HepG2 (cell line): ENCODE results near the gene DNM3. TPM values are rescaled to one million over a fixed set of nuclear protein-coding genes. Genes with fewer than 3 reads are reported as not detected.

Experiments
- ATAC-seq: fragments of 200-7000 bp; cut with Tn5 transposase; 3 replicates; pipeline ENCODE4 v1.9.1; 2020; ENCODE audit warnings: mild to moderate bottlenecking, moderate library complexity
- BruUV-seq: library from RNA; stranded (reverse); fragments of 400-500 nt; replicated peaks from 2 replicates; lab custom pipeline; 2021; lab: Mats Ljungman, UMichigan
- CTCF ChIA-PET: fragments of 300-600 bp; formaldehyde crosslinking; extraction: SDS; loops from one replicate; lab custom pipeline; 2021; ENCODE audit warnings: low total read pairs, inconsistent platforms, low intra/inter-chr PET ratio; lab: Yijun Ruan, JAX
- POLR2A ChIA-PET: fragments of 350-600 bp; sonication (Branson Sonifier 250); formaldehyde crosslinking; loops from one replicate; lab custom pipeline; 2020; ENCODE audit warnings: antibody characterized with exemption, inconsistent platforms; lab: Yijun Ruan, JAX
- DNase-seq: peaks from one replicate; pipeline ENCODE4 v3.0.0-alpha.2; 2015; ENCODE audit warnings: low spot score
- FAIRE-seq: peaks from 3 replicates; lab custom pipeline; 2011; peaks lifted over from hg19 to GRCh38; lab: Jason Lieb, UNC
- H2AFZ ChIP-seq: one replicate; pipeline ENCODE4 v1.6.1; 2011; ENCODE audit warnings: low read length, inconsistent platforms
- H3K27ac ChIP-seq: fragments of 300-600 bp; 3 replicates; pipeline ENCODE4 v1.8.0; 2011; ENCODE audit warnings: mixed run types, mild to moderate bottlenecking, mixed read lengths, low read length, inconsistent platforms; ENCODE audit not compliant: insufficient read depth; ENCODE audit errors: extremely low read length
- H3K27me3 ChIP-seq, 2 experiments: fragments of 200-600 bp in 1 of 2; 2 replicates in 1 of 2; 3 replicates in 1 of 2; pipeline versions ENCODE4 v1.6.0 to v1.8.0; 2011; ENCODE audit warnings: low read length in 2 of 2, mild to moderate bottlenecking in 2 of 2, moderate library complexity in 2 of 2, inconsistent platforms in 1 of 2; ENCODE audit not compliant: insufficient read depth in 2 of 2, control insufficient read depth in 1 of 2
- H3K36me3 ChIP-seq, 2 experiments: fragments of 200-600 bp in 1 of 2; replicated peaks in 1 of 2; 2 replicates in 1 of 2; 3 replicates in 1 of 2; pipeline versions ENCODE4 v1.5.1 to v1.8.0; 2011; ENCODE audit warnings: low read length in 2 of 2, inconsistent platforms in 1 of 2; ENCODE audit not compliant: insufficient read depth in 2 of 2, control insufficient read depth in 1 of 2
- H3K4me1 ChIP-seq: 2 replicates; pipeline ENCODE4 v1.5.1; 2012; ENCODE audit warnings: low read length, inconsistent platforms; ENCODE audit not compliant: insufficient read depth
- H3K4me2 ChIP-seq: 2 replicates; pipeline ENCODE4 v1.6.0; 2011; ENCODE audit warnings: low read depth, low read length, inconsistent platforms
- H3K4me3 ChIP-seq, 3 experiments: fragments of 200-600 bp in 1 of 3; sonication (generic), shearing (Covaris generic) in 1 of 3; replicated peaks in 1 of 3; 2 replicates each; pipeline ENCODE4 v1.5.1; 2011 to 2016; ENCODE audit warnings: low read length in 3 of 3, inconsistent platforms in 2 of 3, low read depth in 2 of 3, mild to moderate bottlenecking in 2 of 3, control low read depth in 1 of 3, mixed read lengths in 1 of 3; ENCODE audit not compliant: insufficient read depth in 1 of 3
- H3K79me2 ChIP-seq: one replicate; pipeline ENCODE4 v1.6.1; 2011; ENCODE audit warnings: low read length, inconsistent platforms; ENCODE audit not compliant: insufficient read depth
- H3K9ac ChIP-seq: 2 replicates; pipeline ENCODE4 v1.6.0; 2011; ENCODE audit warnings: mild to moderate bottlenecking, low read depth, low read length, inconsistent platforms; ENCODE audit not compliant: insufficient read depth
- H3K9me3 ChIP-seq: 2 replicates; pipeline ENCODE4 v1.5.1; 2012; ENCODE audit warnings: mild to moderate bottlenecking, low read length
- H4K20me1 ChIP-seq: 2 replicates; pipeline ENCODE4 v1.6.0; 2011; ENCODE audit warnings: inconsistent platforms, mild to moderate bottlenecking, low read length, moderate library complexity; ENCODE audit not compliant: insufficient read depth
- ARNT ChIP-seq: fragments of 450-650 bp; IDR thresholded peaks from 2 replicates; pipeline ENCODE4 v1.6.1; 2017
- HBP1 ChIP-seq: IDR thresholded peaks from 2 replicates; pipeline ENCODE4 v1.6.1; 2016; ENCODE audit warnings: low read depth, control low read depth
- KDM2A ChIP-seq: sonication (generic); formaldehyde crosslinking; IDR thresholded peaks from 2 replicates; pipeline ENCODE4 v1.4.0; 2020; ENCODE audit warnings: low read depth, missing genetic modification reagents, borderline replicate concordance
- KLF16 ChIP-seq, 2 experiments: sonication (generic) in 1 of 2; formaldehyde crosslinking in 1 of 2; IDR thresholded peaks; 2 replicates each; pipeline versions ENCODE4 v1.6.1 to v1.8.0; 2016 to 2023; ENCODE audit warnings: missing genetic modification reagents in 2 of 2, missing compliant biosample characterization in 1 of 2
- MTA3 ChIP-seq: sonication (generic); formaldehyde crosslinking; IDR thresholded peaks from 2 replicates; pipeline ENCODE4 v1.4.0; 2020; ENCODE audit warnings: missing genetic modification reagents
- PAWR ChIP-seq: sonication (generic); formaldehyde crosslinking; IDR thresholded peaks from 2 replicates; pipeline ENCODE4 v1.4.0; 2020; ENCODE audit warnings: missing genetic modification reagents, mild to moderate bottlenecking, borderline replicate concordance
- THRA ChIP-seq: sonication (generic); formaldehyde crosslinking; IDR thresholded peaks from 2 replicates; pipeline ENCODE4 v1.4.0; 2020; ENCODE audit warnings: missing genetic modification reagents, borderline replicate concordance
- TOE1 ChIP-seq: sonication (generic); formaldehyde crosslinking; IDR thresholded peaks from 2 replicates; pipeline ENCODE4 v1.4.0; 2020; ENCODE audit warnings: mild to moderate bottlenecking, missing genetic modification reagents
- ZBTB25 ChIP-seq: IDR thresholded peaks from 2 replicates; pipeline ENCODE4 v1.6.1; 2018; ENCODE audit warnings: missing genetic modification reagents
- ZFYVE20 ChIP-seq: sonication (generic); formaldehyde crosslinking; IDR thresholded peaks from 2 replicates; pipeline ENCODE4 v1.8.0; 2023; ENCODE audit warnings: low read depth, mild to moderate bottlenecking, moderate library complexity, missing genetic modification reagents, borderline replicate concordance
- ZGPAT ChIP-seq: IDR thresholded peaks from 2 replicates; pipeline ENCODE4 v1.6.1; 2016; ENCODE audit warnings: mild to moderate bottlenecking
- ZKSCAN5 ChIP-seq: sonication (generic); formaldehyde crosslinking; IDR thresholded peaks from 2 replicates; pipeline ENCODE4 v1.5.1; 2020; ENCODE audit warnings: mild to moderate bottlenecking, missing genetic modification reagents
- ZNF275 ChIP-seq: sonication (generic); formaldehyde crosslinking; IDR thresholded peaks from 2 replicates; pipeline ENCODE4 v1.8.0; 2022; ENCODE audit warnings: missing genetic modification reagents, mild to moderate bottlenecking, inconsistent platforms, borderline replicate concordance
- ZNF558 ChIP-seq: sonication (generic); formaldehyde crosslinking; IDR thresholded peaks from 2 replicates; pipeline ENCODE4 v1.9.0; 2022; ENCODE audit warnings: mild to moderate bottlenecking, missing genetic modification reagents, borderline replicate concordance
- WGBS: methylation state at CpG from one replicate; pipeline ENCODE4 v1.1.6; 2017; ENCODE audit warnings: low lambda C conversion rate; 5-methylcytosine and 5-hydroxymethylcytosine counted together
- in situ Hi-C: cut with HindIII; loops from 2 replicates; pipeline ENCODE4 v1.10.0; 2017; ENCODE audit warnings: low pct_unique_long_range_greater_than_20kb; ENCODE audit not compliant: extremely low pct_ligation_motif_present
- intact Hi-C: fragments of 100-400 bp; cut with micrococcal nuclease; formaldehyde crosslinking; loops from one replicate; pipeline ENCODE4 v1.10.0; 2022; ENCODE audit not compliant: unreplicated experiment
- polyA plus RNA-seq, 8 experiments: library from polyadenylated mRNA; depleted of rRNA in 3 of 8; stranded (reverse) in 7 of 8; unstranded in 1 of 8; fragments of >200 nt; fragmentation: Illumina TruSeq in 4 of 8; extraction: Trizol in 4 of 8; gene quantifications; 2 replicates each; pipeline versions ENCODE4 v1.2.1 to v1.2.3, GENCODE V29; 2011 to 2016; ENCODE audit warnings: low read depth in 4 of 8, missing spikeins in 1 of 8, mixed read lengths in 1 of 8; ENCODE audit not compliant: insufficient read depth in 1 of 8
- total RNA-seq, 5 experiments: library from RNA; depleted of rRNA; stranded (reverse); fragments of >200 nt; fragmentation: Illumina TruSeq; extraction: Trizol; gene quantifications; 2 replicates each; pipeline ENCODE4 v1.2.3, GENCODE V29; 2016; ENCODE audit warnings: low read depth in 1 of 5
- TF ChIP-seq, protein P1 (sequence below): sonication (generic); formaldehyde crosslinking; IDR thresholded peaks from 2 replicates; pipeline ENCODE4 v1.5.1; 2020; ENCODE audit warnings: mild to moderate bottlenecking, missing genetic modification reagents

The DNM3 gene
- total and polyA plus RNA-seq, 2 of the 13 experiments (the other 11 are each of a cell fraction or from before 2014, with no cell fraction given) = 0.05 TPM; not detected in 1

GRCh38 chr1:172431204-172431603, 589.9 kb downstream of the DNM3 start:
- no peaks in the 10 kb centered on the region for H3K36me3 ChIP-seq
- no TSS peak for BruUV-seq
- H3K9ac ChIP-seq = no peak overlapping the region
- FAIRE-seq = no peak
- H2AFZ ChIP-seq = no peak overlapping the region
- H4K20me1 ChIP-seq = no peaks in the 10 kb centered on the region
- H3K4me2 ChIP-seq = no peak overlapping the region
- POLR2A ChIA-PET = no interaction called here
- H3K4me1 ChIP-seq = peaks cover 17% of the 10 kb centered on the region
- WGBS = 89% methylated on average over 2 of the region's 2 CpGs
- CTCF ChIA-PET = no interaction called here
- H3K27me3 ChIP-seq = no peaks in the 10 kb centered on the region
- H3K4me3 ChIP-seq = no peak overlapping the region
- no peaks in the 10 kb centered on the region for H3K9me3 ChIP-seq
- H3K79me2 ChIP-seq = no peaks in the 10 kb centered on the region
- no peak overlapping the region for H3K27ac ChIP-seq
- intact Hi-C loops (no loop called here), in situ Hi-C loops (no loop called here)
- DNase-seq = no peak
- no peak for ATAC-seq
- TF ChIP-seq KDM2A (CRISPR knock-in tag) (no peak), ZKSCAN5 (no peak), ZNF275 (CRISPR knock-in tag) (no peak), ZFYVE20 (CRISPR knock-in tag) (no peak), TOE1 (no peak), PAWR (CRISPR knock-in tag) (no peak), ARNT (no peak), ZGPAT (CRISPR knock-in tag) (no peak), HBP1 (CRISPR knock-in tag) (no peak), ZNF558 (CRISPR knock-in tag) (no peak), THRA (CRISPR knock-in tag) (no peak), MTA3 (no peak), ZBTB25 (CRISPR knock-in tag) (no peak), KLF16 (CRISPR knock-in tag; IDR thresholded peaks at IDR 0.05) (no peak)
- TF ChIP-seq, protein P1, sequence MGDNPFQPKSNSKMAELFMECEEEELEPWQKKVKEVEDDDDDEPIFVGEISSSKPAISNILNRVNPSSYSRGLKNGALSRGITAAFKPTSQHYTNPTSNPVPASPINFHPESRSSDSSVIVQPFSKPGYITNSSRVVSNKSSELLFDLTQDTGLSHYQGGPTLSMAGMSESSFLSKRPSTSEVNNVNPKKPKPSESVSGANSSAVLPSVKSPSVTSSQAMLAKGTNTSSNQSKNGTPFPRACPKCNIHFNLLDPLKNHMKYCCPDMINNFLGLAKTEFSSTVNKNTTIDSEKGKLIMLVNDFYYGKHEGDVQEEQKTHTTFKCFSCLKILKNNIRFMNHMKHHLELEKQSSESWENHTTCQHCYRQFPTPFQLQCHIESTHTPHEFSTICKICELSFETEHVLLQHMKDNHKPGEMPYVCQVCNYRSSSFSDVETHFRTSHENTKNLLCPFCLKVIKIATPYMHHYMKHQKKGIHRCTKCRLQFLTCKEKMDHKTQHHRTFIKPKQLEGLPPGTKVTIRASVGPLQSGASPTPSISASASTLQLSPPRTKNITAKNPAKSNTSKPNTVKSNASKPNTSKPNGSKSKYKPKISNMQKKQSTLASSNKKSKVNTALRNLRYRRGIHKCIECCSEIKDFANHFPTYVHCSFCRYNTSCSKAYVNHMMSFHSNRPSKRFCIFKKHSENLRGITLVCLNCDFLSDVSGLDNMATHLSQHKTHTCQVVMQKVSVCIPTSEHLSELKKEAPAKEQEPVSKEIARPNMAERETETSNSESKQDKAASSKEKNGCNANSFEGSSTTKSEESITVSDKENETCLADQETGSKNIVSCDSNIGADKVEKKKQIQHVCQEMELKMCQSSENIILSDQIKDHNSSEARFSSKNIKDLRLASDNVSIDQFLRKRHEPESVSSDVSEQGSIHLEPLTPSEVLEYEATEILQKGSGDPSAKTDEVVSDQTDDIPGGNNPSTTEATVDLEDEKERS (CRISPR knock-in tag) = no peak
